WTC11 (cell line): ENCODE data around the gene IL24.

ENCODE experiments used
- CTCF ChIP-seq: fragments of 200-600 bp; IDR thresholded peaks from 2 replicates; pipeline ENCODE4 v1.8.0; 2022; ENCODE audit warnings: antibody characterized with exemption
- E2F5 ChIP-seq: sonication (generic); formaldehyde crosslinking; IDR thresholded peaks from 2 replicates; pipeline ENCODE4 v1.8.1; 2022; ENCODE audit warnings: mild to moderate bottlenecking, moderate library complexity, missing genetic modification reagents
- ETV6 ChIP-seq: sonication (generic); formaldehyde crosslinking; IDR thresholded peaks from 2 replicates; pipeline ENCODE4 v1.8.1; 2022; ENCODE audit warnings: mild to moderate bottlenecking, missing genetic modification reagents
- KAT7 ChIP-seq: sonication (generic); formaldehyde crosslinking; IDR thresholded peaks from 2 replicates; pipeline ENCODE4 v1.8.1; 2023; ENCODE audit warnings: missing genetic modification reagents, mild to moderate bottlenecking, borderline replicate concordance
- ZNF121 ChIP-seq: sonication (generic); formaldehyde crosslinking; IDR thresholded peaks from 2 replicates; pipeline ENCODE4 v1.8.0; 2023; ENCODE audit warnings: missing genetic modification reagents

GRCh38 chr1:206951318-206952100, 54.3 kb downstream of the IL24 start:
- no peak for TF ChIP-seq E2F5 (CRISPR knock-in tag)
- no peak for TF ChIP-seq CTCF
- no peak for TF ChIP-seq ETV6 (CRISPR knock-in tag)
- no peak for TF ChIP-seq ZNF121 (CRISPR knock-in tag)
- TF ChIP-seq KAT7 = no peak
